ENCODE measurements around the gene SIMC1.

GRCh38 chr5:176386491-176386890 lies 148.3 kb downstream of the SIMC1 start:
- TF ChIP-seq TAF1 (IDR thresholded peaks at IDR 0.05; ENCODE audit: borderline replicate concordance, low read depth, low read length) (no peak), POLR2A (IDR thresholded peaks at IDR 0.05; ENCODE audit: low read depth, low read length) (no peak), POLR2AphosphoS5 (IDR thresholded peaks at IDR 0.05; ENCODE audit: low read depth, low read length) (no peak)
